GM15510 (cell line): ENCODE measurements around the gene NR4A1.

Experiments used
- POLR2A ChIP-seq: IDR thresholded peaks from 3 replicates; pipeline ENCODE4 v1.6.1; 2011; ENCODE audit warnings: borderline replicate concordance; ENCODE audit not compliant: insufficient read length; ENCODE audit errors: extremely low read depth

NR4A1 gene

DNA sequence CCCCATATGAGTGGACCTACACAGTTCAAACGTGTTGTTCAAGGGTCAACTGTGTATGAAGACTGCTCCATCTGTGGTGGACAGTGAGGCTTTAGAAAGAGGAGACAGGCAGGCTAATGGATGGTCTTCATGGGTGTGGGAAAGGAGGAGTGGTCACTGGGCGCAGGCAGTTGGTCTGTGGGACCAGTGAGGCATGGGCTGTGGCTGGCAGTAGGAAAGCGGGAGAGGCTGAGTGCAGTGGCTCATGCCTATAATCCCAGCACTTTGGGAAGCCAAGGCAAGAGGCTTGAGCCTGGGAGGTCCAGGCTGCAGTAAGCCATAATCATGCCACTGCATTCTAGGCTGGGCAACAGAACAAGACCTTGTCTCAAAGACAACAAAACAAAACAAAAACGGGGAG lies 2.0 kb upstream of the NR4A1 start:
- TF ChIP-seq POLR2A = no peak

DNA sequence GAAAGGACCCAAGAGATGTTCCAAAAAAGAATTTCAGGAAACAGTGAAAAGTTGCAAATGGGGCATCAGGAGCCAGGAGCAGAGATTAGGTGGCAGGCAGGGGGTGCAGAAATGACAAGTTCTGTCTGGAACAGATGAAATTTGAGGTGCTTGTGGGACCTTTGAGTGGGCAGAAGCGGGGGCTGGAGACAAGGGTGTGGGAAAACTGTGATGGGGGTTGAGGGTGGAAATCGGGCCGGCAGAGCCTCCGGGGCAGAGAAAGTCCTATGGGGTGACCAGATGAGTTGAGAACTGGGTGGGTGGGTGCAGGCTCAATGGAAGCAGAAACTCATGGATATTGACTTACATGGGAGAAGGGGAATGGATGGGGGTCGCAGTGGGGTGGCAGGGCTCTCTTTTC lies 1.6 kb upstream of the NR4A1 start:
- no peak for TF ChIP-seq POLR2A

DNA sequence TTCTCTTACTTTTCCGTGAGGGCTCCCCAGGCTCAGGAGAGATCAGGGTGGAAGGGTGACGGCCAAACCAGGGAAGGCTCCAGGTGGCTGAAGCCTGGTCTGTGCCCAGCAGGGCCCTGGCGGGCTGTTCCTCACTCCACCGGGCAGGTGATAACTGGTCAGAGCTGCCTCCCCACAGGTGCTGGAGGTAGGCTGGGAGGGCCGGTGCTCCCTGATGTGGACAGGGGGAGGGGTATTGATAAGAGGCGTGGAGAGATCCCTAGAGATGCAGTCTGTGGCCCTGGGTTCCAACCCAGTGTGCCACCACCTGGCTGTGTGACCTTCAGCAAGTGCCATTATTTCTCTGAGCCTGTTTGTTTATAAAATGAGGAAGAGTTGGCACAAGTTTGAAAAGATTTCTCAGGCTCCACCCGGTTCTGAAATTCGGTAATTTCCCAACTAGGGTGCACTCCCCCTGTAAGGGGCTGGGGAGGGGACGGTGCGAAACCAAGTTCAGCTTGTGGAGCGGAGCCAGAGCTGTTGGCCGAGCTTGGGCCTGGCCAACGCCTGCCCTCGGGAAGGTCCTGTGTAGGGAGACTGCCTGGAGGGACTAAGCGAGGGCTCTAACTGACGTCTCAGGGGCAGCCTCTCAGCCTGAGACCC lies 1.0 kb upstream of the NR4A1 start:
- no peak for TF ChIP-seq POLR2A

DNA sequence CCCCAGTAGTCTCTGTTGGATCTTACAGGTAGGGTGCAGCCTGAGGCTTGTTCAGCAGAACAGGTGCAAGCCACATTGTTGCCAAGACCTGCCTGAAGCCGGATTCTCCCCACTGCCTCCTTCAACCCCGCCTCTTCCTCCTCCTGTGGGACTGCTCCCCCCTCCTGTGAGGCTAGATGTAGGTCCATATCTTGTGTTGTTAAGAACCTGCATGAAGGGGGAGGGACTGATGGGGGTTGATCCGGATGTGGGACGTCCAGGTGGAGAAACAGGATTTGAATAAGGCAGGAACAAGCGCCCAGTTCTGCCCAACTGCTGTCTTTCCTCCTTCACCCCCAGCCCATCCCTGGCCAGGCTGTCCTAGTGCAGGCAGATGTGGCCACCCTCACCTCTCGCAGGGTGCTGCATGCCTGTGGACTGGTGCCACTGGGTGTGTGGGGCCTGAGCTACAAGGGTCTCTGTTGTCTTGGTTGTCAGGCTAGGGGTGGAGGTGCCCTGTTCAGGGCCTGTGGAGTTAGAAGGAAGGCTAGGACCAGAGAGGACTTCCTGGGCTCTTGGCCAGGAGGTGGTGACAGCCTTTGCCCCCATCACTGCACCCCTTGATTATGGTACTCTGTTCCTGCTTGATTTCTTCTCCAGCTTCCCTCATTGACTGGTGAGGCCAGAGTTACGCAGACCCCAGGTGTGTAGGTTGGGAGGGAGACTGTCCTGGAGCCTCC lies 1.4 kb downstream of the NR4A1 start:
- no peak for TF ChIP-seq POLR2A

DNA sequence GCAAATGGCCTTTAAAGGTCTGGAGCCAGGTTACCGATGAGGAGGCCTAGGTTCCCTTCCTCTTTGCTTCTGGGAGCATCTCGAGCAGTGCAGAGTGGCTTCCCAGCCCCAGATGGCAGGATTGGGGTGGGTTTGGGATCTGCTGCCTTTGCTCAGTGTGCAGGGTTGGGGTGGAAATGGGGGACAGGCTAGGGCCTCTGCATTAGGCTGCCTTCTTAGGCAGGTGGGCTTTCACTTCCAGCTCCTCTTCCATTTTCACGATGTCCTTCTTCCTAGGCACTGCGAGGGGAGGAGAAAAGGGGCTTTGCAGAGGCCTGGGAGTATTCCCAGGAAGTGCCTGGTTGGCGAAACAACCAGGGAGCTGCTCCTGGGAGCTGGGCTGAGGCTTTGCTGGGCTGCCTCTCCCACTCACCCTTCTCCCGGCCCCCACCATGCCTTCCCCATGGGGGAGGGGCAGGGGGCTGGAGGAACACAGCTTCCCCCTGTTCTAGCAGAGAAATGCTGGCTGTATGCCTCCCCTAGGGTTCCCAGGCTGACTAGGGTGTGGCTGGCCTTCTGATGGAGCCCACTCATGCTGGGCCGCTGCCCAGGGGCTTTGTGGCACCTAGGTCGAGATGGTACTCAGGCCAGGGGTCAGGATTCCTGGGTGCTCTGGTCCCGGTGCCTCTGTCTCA lies 2.4 kb downstream of the NR4A1 start:
- TF ChIP-seq POLR2A = no peak

DNA sequence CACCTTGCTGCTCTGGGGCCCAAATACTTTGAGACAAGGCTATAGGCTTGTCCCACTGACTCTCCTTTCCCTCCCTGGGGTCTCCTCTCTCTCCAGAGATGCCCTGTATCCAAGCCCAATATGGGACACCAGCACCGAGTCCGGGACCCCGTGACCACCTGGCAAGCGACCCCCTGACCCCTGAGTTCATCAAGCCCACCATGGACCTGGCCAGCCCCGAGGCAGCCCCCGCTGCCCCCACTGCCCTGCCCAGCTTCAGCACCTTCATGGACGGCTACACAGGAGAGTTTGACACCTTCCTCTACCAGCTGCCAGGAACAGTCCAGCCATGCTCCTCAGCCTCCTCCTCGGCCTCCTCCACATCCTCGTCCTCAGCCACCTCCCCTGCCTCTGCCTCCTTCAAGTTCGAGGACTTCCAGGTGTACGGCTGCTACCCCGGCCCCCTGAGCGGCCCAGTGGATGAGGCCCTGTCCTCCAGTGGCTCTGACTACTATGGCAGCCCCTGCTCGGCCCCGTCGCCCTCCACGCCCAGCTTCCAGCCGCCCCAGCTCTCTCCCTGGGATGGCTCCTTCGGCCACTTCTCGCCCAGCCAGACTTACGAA lies 3.1 kb downstream of the NR4A1 start:
- TF ChIP-seq POLR2A = no peak

DNA sequence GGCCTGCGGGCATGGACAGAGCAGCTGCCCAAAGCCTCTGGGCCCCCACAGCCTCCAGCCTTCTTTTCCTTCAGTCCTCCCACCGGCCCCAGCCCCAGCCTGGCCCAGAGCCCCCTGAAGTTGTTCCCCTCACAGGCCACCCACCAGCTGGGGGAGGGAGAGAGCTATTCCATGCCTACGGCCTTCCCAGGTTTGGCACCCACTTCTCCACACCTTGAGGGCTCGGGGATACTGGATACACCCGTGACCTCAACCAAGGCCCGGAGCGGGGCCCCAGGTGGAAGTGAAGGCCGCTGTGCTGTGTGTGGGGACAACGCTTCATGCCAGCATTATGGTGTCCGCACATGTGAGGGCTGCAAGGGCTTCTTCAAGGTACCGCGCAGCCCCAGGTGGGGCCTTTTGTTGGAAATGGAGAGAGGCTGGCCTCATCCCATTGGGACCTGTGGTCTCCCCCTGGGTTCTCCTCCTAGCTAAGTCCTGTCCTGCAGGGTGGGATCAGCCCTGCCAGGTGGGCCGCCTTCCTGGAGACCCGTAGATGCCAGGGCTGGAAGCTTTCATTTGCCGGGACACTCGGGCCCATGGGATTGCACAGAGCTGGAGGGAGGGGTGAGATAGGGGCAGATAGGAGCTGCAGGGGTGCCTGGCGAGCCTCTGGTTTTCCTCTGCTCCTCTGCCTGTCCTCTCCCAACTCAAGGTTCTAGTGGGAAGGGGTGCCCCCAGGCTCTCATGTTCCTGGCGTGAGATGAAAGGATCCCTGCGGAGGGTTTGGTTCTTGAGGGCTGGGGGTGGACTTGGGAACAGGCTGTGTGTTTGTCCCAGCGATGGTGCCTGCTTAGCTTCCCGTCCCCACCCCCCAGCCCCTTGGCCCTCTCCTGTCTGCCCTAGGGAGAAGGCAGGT lies 3.8 kb downstream of the NR4A1 start:
- TF ChIP-seq POLR2A = no peak

DNA sequence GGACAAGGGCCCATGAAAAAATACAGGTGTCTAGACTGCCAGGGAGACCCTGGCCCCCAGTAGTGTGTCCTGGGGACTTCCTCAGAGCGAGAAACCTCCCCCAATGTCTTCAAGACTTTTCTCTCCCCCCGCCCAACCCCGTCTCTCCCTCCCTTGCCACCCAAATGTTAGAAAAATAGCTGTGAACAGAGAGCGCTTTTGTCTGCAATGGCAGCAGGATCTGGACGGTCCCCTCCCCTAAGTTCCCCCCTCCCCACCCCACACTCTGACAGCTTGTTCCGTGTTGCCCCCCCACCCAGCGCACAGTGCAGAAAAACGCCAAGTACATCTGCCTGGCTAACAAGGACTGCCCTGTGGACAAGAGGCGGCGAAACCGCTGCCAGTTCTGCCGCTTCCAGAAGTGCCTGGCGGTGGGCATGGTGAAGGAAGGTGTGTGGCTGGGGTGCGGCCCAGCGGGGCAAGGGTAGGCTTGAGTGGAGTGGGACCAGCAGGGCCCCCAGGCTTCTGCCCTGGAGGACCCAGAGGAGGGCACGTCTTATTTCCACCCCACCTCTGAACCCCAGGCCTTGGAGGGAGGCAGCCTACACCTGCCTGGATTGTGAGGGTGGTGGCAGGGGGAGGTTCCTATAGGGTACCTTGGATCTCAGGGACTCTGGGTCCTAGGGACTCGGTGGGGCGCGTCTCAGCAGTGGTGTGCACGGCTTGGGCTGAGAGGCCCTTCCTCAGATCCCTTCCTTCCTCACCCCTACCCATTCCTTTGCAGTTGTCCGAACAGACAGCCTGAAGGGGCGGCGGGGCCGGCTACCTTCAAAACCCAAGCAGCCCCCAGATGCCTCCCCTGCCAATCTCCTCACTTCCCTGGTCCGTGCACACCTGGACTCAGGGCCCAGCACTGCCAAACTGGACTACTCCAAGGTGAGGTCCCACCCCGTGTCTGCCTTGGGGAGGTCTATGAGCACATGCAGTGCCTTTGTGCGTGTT lies 4.8 kb downstream of the NR4A1 start:
- no peak for TF ChIP-seq POLR2A

DNA sequence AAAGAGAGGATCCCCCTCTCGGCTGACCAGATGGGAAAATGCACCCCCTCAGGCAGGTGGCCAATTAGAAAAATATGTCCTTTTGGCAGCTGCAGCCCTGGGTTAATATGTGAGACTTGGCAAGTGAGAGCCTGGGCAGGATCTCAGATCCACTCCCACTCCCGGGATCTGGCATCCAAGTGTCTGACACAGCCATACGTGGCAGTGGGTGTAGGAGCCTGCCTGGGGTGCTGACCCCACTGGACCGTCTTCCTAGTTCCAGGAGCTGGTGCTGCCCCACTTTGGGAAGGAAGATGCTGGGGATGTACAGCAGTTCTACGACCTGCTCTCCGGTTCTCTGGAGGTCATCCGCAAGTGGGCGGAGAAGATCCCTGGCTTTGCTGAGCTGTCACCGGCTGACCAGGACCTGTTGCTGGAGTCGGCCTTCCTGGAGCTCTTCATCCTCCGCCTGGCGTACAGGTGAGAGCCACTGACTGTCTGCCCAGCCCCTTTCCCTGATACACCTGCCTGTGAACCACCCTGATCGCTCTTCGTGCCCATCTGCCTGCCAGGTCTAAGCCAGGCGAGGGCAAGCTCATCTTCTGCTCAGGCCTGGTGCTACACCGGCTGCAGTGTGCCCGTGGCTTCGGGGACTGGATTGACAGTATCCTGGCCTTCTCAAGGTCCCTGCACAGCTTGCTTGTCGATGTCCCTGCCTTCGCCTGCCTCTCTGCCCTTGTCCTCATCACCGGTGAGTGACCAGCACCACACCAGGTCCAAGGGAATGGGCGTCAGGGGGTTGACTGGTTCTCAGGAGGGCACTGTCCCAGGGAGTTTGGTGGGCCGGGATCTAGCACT lies 5.8 kb downstream of the NR4A1 start:
- no peak for TF ChIP-seq POLR2A

DNA sequence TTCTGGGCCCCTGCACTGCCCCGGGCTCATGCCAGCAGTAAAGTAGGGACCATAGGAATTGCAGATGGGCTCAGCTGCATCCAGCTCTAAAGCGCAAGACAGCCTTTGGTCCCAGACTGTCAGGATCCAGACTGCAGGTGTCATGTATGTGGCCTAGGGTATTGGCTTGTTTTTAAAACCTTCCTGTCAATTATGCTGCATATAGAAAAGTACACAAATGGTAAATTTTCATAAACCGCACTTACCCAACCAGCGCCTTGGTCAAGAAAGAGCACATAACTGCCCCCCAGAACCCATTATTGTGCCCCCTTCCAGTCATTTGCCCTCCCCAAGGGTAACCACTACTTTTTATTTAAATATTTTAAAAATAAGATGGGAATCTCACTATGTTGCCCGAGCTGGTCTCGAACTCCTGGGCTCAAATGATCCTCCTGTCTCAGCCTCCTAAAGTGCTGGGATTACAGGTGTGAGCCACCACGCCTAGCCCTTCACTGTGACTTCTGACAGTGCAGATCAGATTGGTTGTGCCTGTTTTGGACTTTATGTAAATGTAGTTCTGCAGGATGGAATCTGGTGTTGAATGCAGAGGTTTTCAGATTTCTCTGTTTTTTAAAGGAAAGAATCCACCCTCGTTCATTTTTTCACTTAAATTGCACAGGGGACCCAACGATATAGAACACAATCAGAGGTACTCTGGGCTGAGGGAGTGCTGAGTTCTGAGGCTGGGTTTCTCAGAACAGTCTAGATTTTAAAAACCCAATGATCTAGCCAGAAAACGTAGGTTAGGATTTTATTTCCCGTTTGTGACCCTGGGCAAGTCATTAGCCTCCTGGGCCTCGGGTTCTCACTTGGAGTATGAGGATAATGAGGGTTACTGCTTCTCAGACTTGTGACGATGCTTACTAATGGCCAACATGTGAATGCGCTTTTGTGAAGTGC lies 6.7 kb downstream of the NR4A1 start:
- TF ChIP-seq POLR2A = no peak

DNA sequence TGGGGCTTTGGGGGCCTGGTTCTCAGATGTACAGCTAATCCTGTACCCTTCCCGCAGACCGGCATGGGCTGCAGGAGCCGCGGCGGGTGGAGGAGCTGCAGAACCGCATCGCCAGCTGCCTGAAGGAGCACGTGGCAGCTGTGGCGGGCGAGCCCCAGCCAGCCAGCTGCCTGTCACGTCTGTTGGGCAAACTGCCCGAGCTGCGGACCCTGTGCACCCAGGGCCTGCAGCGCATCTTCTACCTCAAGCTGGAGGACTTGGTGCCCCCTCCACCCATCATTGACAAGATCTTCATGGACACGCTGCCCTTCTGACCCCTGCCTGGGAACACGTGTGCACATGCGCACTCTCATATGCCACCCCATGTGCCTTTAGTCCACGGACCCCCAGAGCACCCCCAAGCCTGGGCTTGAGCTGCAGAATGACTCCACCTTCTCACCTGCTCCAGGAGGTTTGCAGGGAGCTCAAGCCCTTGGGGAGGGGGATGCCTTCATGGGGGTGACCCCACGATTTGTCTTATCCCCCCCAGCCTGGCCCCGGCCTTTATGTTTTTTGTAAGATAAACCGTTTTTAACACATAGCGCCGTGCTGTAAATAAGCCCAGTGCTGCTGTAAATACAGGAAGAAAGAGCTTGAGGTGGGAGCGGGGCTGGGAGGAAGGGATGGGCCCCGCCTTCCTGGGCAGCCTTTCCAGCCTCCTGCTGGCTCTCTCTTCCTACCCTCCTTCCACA lies 7.6 kb downstream of the NR4A1 start:
- no peak for TF ChIP-seq POLR2A
